ENCODE data around the gene C1QTNF12. TPM values are rescaled to one million over a fixed set of nuclear protein-coding genes. Genes with fewer than 3 reads are reported as not detected.
"Not testable (repeated sequence)": the region's sequence is repeated elsewhere in the genome, so short reads cannot be mapped to it uniquely, and the experiment has no call there.

C1QTNF12 gene
- total and polyA plus RNA-seq, 2 of the 8 experiments (the other 6 are each of a cell fraction or from before 2014, with no cell fraction given): 2.1 to 3.7 TPM

DNA sequence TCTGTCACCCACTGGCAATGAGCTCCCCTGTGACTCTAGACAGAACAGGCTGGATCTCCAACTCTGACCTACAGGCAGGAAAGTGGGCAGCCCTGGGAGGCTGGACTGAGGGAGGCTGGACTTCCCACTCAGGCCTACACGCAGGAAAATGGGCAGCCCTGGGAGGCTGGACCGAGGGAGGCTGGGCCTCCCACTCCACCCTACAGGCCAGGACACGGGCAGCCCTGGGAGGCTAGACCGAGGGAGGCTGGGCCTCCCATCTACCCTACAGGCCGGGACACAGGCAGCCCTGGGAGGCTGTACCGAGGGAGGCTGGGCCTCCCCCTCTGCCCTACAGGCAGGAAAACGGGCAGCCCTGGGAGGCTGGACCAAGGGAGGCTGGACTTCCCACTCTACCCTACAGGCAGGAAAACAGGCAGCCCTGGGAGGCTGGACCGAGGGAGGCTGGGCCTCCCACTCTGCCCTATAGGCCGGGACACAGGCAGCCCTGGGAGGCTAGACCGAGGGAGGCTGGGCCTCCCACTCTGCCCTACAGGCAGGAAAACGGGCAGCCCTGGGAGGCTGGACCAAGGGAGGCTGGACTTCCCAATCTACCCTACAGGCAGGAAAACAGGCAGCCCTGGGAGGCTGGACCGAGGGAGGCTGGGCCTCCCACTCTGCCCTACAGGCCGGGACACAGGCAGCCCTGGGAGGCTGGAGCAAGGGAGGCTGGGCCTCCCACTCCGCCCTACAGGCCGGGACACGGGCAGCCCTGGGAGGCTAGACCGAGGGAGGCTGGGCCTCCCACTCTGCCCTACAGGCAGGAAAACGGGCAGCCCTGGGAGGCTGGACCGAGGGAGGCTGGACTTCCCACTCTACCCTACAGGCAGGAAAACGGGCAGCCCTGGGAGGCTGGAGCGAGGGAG, 1.7 kb upstream of the C1QTNF12 start:
- H3K18ac ChIP-seq (ENCODE audit: extremely low read depth, low read length); H2BK120ac ChIP-seq (replicated peaks; ENCODE audit: low read depth, low read length); H3K56ac ChIP-seq (replicated peaks; ENCODE audit: insufficient read length, low read depth, low read length); FAIRE-seq; H3K23ac ChIP-seq (ENCODE audit: insufficient read length); H2AK5ac ChIP-seq (ENCODE audit: low read depth, low read length); H4K8ac ChIP-seq (ENCODE audit: extremely low read depth, insufficient read depth, low read length); H3K9ac ChIP-seq (replicated peaks in 1 of 4; ENCODE audit: extremely low read depth in 1 of 4, low read depth in 3 of 4, low read length in 3 of 4); DNase-seq (ENCODE audit: low read depth in 1 of 2, low spot score in 2 of 2); H2BK5ac ChIP-seq (ENCODE audit: low read depth, low read length); H3K4ac ChIP-seq (replicated peaks; ENCODE audit: insufficient read length, low read depth, low read length); H3K27ac ChIP-seq (ENCODE audit: low read depth, low read length); H3K14ac ChIP-seq (ENCODE audit: insufficient read length); H3K4me2 ChIP-seq (ENCODE audit: insufficient read depth in 1 of 2, low read depth in 2 of 2, low read length in 2 of 2); H3K79me1 ChIP-seq (ENCODE audit: low read depth, low read length); H3K23me2 ChIP-seq (ENCODE audit: low read depth, low read length); H3K4me3 ChIP-seq (ENCODE audit: extremely low read depth in 1 of 4, insufficient read depth in 2 of 4, low read depth in 3 of 4, low read length in 4 of 4); H4K91ac ChIP-seq (replicated peaks; ENCODE audit: insufficient read length, low read length); H2BK12ac ChIP-seq (ENCODE audit: low read depth, low read length); H3K4me1 ChIP-seq (replicated peaks in 1 of 4; ENCODE audit: control insufficient read depth in 3 of 4, insufficient read depth in 4 of 4, low read length in 3 of 4); H3K9me3 ChIP-seq (ENCODE audit: insufficient read depth in 2 of 2, low read depth in 1 of 2, low read length in 1 of 2); H2BK15ac ChIP-seq (ENCODE audit: low read length); H2AFZ ChIP-seq (ENCODE audit: low read length); H3K36me3 ChIP-seq (ENCODE audit: control insufficient read depth in 2 of 4, insufficient read depth in 4 of 4, low read length in 3 of 4); H4K5ac ChIP-seq (ENCODE audit: insufficient read length, low read depth, low read length); H2BK20ac ChIP-seq (ENCODE audit: low read length); H3K79me2 ChIP-seq (ENCODE audit: control insufficient read depth in 1 of 2, insufficient read depth in 2 of 2, low read length in 2 of 2); H4K20me1 ChIP-seq (replicated peaks in 1 of 2; ENCODE audit: control insufficient read depth in 1 of 2, insufficient read depth in 2 of 2, low read length in 2 of 2): not testable (repeated sequence)
- CTCF ChIA-PET (ENCODE audit: partially characterized antibody): interaction anchor here (1.0 to 1.9 kb wide), 3 partner anchors 8 to 126 kb away, joined by 3 to 6 read pairs (median 4); no protein-coding TSS in a partner anchor
- POLR2A ChIA-PET (ENCODE audit: partially characterized antibody): interaction anchor here (1.4 to 2.0 kb wide), 2 partner anchors 10 to 12 kb away, joined by 4 to 5 read pairs; no protein-coding TSS in a partner anchor
- peaks cover 2 to 19% (median 11%) of the 10 kb centered on the region in 4 experiments; a peak in 6 of 7 replicates for H3K27me3 ChIP-seq (replicated peaks in 1 of 4; ENCODE audit: control insufficient read depth in 3 of 4, extremely low read depth in 1 of 4, insufficient read depth in 3 of 4, low read length in 3 of 4)
- WGBS, 2 experiments (ENCODE audit: extremely low coverage in 1 of 2, insufficient coverage in 1 of 2, insufficient read length in 1 of 2, insufficient replicate concordance in 2 of 2, low coverage in 1 of 2, low lambda C conversion rate in 2 of 2, missing lambda C conversion rate in 1 of 2): 88% methylated on average over 12 of the region's 21 CpGs; no CpG with 5 or more reads in 1 of the 2 experiments
